HepG2 (cell line): ENCODE results near the gene RPA1. TPM values are rescaled to one million over a fixed set of nuclear protein-coding genes. Genes with fewer than 3 reads are reported as not detected.

ENCODE experiments used
- ATAC-seq: fragments of 200-7000 bp; cut with Tn5 transposase; 3 replicates; pipeline ENCODE4 v1.9.1; 2020; ENCODE audit warnings: mild to moderate bottlenecking, moderate library complexity
- BruUV-seq: library from RNA; stranded (reverse); fragments of 400-500 nt; replicated peaks from 2 replicates; lab custom pipeline; 2021; lab: Mats Ljungman, UMichigan
- CTCF ChIA-PET: fragments of 300-600 bp; formaldehyde crosslinking; extraction: SDS; loops from one replicate; lab custom pipeline; 2021; ENCODE audit warnings: low total read pairs, inconsistent platforms, low intra/inter-chr PET ratio; lab: Yijun Ruan, JAX
- POLR2A ChIA-PET: fragments of 350-600 bp; sonication (Branson Sonifier 250); formaldehyde crosslinking; loops from one replicate; lab custom pipeline; 2020; ENCODE audit warnings: antibody characterized with exemption, inconsistent platforms; lab: Yijun Ruan, JAX
- DNase-seq: peaks from one replicate; pipeline ENCODE4 v3.0.0-alpha.2; 2015; ENCODE audit warnings: low spot score
- FAIRE-seq: peaks from 3 replicates; lab custom pipeline; 2011; peaks lifted over from hg19 to GRCh38; lab: Jason Lieb, UNC
- H2AFZ ChIP-seq: one replicate; pipeline ENCODE4 v1.6.1; 2011; ENCODE audit warnings: low read length, inconsistent platforms
- H3K27ac ChIP-seq: fragments of 300-600 bp; 3 replicates; pipeline ENCODE4 v1.8.0; 2011; ENCODE audit warnings: mixed run types, mild to moderate bottlenecking, mixed read lengths, low read length, inconsistent platforms; ENCODE audit not compliant: insufficient read depth; ENCODE audit errors: extremely low read length
- H3K27me3 ChIP-seq, 2 experiments: fragments of 200-600 bp in 1 of 2; 2 replicates in 1 of 2; 3 replicates in 1 of 2; pipeline versions ENCODE4 v1.6.0 to v1.8.0; 2011; ENCODE audit warnings: low read length in 2 of 2, mild to moderate bottlenecking in 2 of 2, moderate library complexity in 2 of 2, inconsistent platforms in 1 of 2; ENCODE audit not compliant: insufficient read depth in 2 of 2, control insufficient read depth in 1 of 2
- H3K36me3 ChIP-seq, 2 experiments: fragments of 200-600 bp in 1 of 2; replicated peaks in 1 of 2; 2 replicates in 1 of 2; 3 replicates in 1 of 2; pipeline versions ENCODE4 v1.5.1 to v1.8.0; 2011; ENCODE audit warnings: low read length in 2 of 2, inconsistent platforms in 1 of 2; ENCODE audit not compliant: insufficient read depth in 2 of 2, control insufficient read depth in 1 of 2
- H3K4me1 ChIP-seq: 2 replicates; pipeline ENCODE4 v1.5.1; 2012; ENCODE audit warnings: low read length, inconsistent platforms; ENCODE audit not compliant: insufficient read depth
- H3K4me2 ChIP-seq: 2 replicates; pipeline ENCODE4 v1.6.0; 2011; ENCODE audit warnings: low read depth, low read length, inconsistent platforms
- H3K4me3 ChIP-seq, 3 experiments: fragments of 200-600 bp in 1 of 3; sonication (generic), shearing (Covaris generic) in 1 of 3; replicated peaks in 1 of 3; 2 replicates each; pipeline ENCODE4 v1.5.1; 2011 to 2016; ENCODE audit warnings: low read length in 3 of 3, inconsistent platforms in 2 of 3, low read depth in 2 of 3, mild to moderate bottlenecking in 2 of 3, control low read depth in 1 of 3, mixed read lengths in 1 of 3; ENCODE audit not compliant: insufficient read depth in 1 of 3
- H3K79me2 ChIP-seq: one replicate; pipeline ENCODE4 v1.6.1; 2011; ENCODE audit warnings: low read length, inconsistent platforms; ENCODE audit not compliant: insufficient read depth
- H3K9ac ChIP-seq: 2 replicates; pipeline ENCODE4 v1.6.0; 2011; ENCODE audit warnings: mild to moderate bottlenecking, low read depth, low read length, inconsistent platforms; ENCODE audit not compliant: insufficient read depth
- H3K9me3 ChIP-seq: 2 replicates; pipeline ENCODE4 v1.5.1; 2012; ENCODE audit warnings: mild to moderate bottlenecking, low read length
- H4K20me1 ChIP-seq: 2 replicates; pipeline ENCODE4 v1.6.0; 2011; ENCODE audit warnings: inconsistent platforms, mild to moderate bottlenecking, low read length, moderate library complexity; ENCODE audit not compliant: insufficient read depth
- CEBPB ChIP-seq: IDR thresholded peaks from 2 replicates; pipeline ENCODE4 v1.6.1; 2011; ENCODE audit warnings: low read depth, low read length, improper control_type of control experiment, borderline replicate concordance
- CEBPG ChIP-seq: IDR thresholded peaks from 2 replicates; pipeline ENCODE4 v1.6.1; 2016
- ELF1 ChIP-seq: sonication (generic); formaldehyde crosslinking; IDR thresholded peaks from 2 replicates; pipeline ENCODE4 v1.4.0; 2020; ENCODE audit warnings: missing genetic modification reagents
- HHEX ChIP-seq: IDR thresholded peaks from 2 replicates; pipeline ENCODE4 v1.6.1; 2016; ENCODE audit warnings: control low read depth
- HOMEZ ChIP-seq: IDR thresholded peaks from 2 replicates; pipeline ENCODE4 v1.6.1; 2016; ENCODE audit warnings: low read depth
- MAZ ChIP-seq, 2 experiments: sonication (generic) in 1 of 2; formaldehyde crosslinking in 1 of 2; IDR thresholded peaks; 2 replicates each; pipeline versions ENCODE4 v1.5.0 to v1.6.1; 2012 to 2020; ENCODE audit warnings: low read depth in 2 of 2, mild to moderate bottlenecking in 2 of 2, borderline replicate concordance in 1 of 2, improper control_type of control experiment in 1 of 2, low read length in 1 of 2, missing genetic modification reagents in 1 of 2, moderate library complexity in 1 of 2
- MTF1 ChIP-seq: sonication (generic); formaldehyde crosslinking; IDR thresholded peaks from 2 replicates; pipeline ENCODE4 v1.5.0; 2020; ENCODE audit warnings: missing genetic modification reagents
- PITX1 ChIP-seq: sonication (generic); formaldehyde crosslinking; IDR thresholded peaks from 2 replicates; pipeline ENCODE4 v1.5.1; 2020; ENCODE audit warnings: mild to moderate bottlenecking, missing genetic modification reagents
- PRPF4 ChIP-seq: fragments of 200-400 bp; formaldehyde crosslinking; IDR thresholded peaks from 2 replicates; pipeline ENCODE4 v1.6.1; 2016; ENCODE audit warnings: low read length, low read depth; ENCODE audit not compliant: poor library complexity, severe bottlenecking
- RNF219 ChIP-seq: sonication (generic); formaldehyde crosslinking; IDR thresholded peaks from 2 replicates; pipeline ENCODE4 v1.5.0; 2020; ENCODE audit warnings: mild to moderate bottlenecking, missing genetic modification reagents
- SOX5 ChIP-seq: IDR thresholded peaks from 2 replicates; pipeline ENCODE4 v1.6.1; 2016; ENCODE audit warnings: borderline replicate concordance
- THAP11 ChIP-seq: IDR thresholded peaks from 2 replicates; pipeline ENCODE4 v1.6.1; 2016; ENCODE audit warnings: missing biosample characterization, missing genetic modification reagents
- ZNF121 ChIP-seq: sonication (generic); formaldehyde crosslinking; IDR thresholded peaks from 2 replicates; pipeline ENCODE4 v1.5.0; 2020; ENCODE audit warnings: mild to moderate bottlenecking, missing genetic modification reagents
- ZNF138 ChIP-seq: sonication (generic); formaldehyde crosslinking; IDR thresholded peaks from 2 replicates; pipeline ENCODE4 v1.5.0; 2020; ENCODE audit warnings: mild to moderate bottlenecking, low read depth, missing genetic modification reagents
- ZNF382 ChIP-seq: sonication (generic); formaldehyde crosslinking; IDR thresholded peaks from 2 replicates; pipeline ENCODE4 v1.5.0; 2020; ENCODE audit warnings: missing genetic modification reagents, mild to moderate bottlenecking, borderline replicate concordance
- ZNF569 ChIP-seq: sonication (generic); formaldehyde crosslinking; IDR thresholded peaks from 2 replicates; pipeline ENCODE4 v1.5.0; 2020; ENCODE audit warnings: mild to moderate bottlenecking, missing genetic modification reagents, moderate library complexity, borderline replicate concordance
- ZNF589 ChIP-seq: sonication (generic); formaldehyde crosslinking; conservative IDR thresholded peaks from 2 replicates; pipeline ENCODE4 v1.8.0; 2022; ENCODE audit warnings: mild to moderate bottlenecking, moderate library complexity, missing genetic modification reagents
- ZNF609 ChIP-seq: sonication (generic); formaldehyde crosslinking; IDR thresholded peaks from 2 replicates; pipeline ENCODE4 v1.4.0; 2020; ENCODE audit warnings: mild to moderate bottlenecking, missing genetic modification reagents, borderline replicate concordance
- WGBS: methylation state at CpG from one replicate; pipeline ENCODE4 v1.1.6; 2017; ENCODE audit warnings: low lambda C conversion rate; 5-methylcytosine and 5-hydroxymethylcytosine counted together
- in situ Hi-C: cut with HindIII; loops from 2 replicates; pipeline ENCODE4 v1.10.0; 2017; ENCODE audit warnings: low pct_unique_long_range_greater_than_20kb; ENCODE audit not compliant: extremely low pct_ligation_motif_present
- intact Hi-C: fragments of 100-400 bp; cut with micrococcal nuclease; formaldehyde crosslinking; loops from one replicate; pipeline ENCODE4 v1.10.0; 2022; ENCODE audit not compliant: unreplicated experiment
- polyA plus RNA-seq, 8 experiments: library from polyadenylated mRNA; depleted of rRNA in 3 of 8; stranded (reverse) in 7 of 8; unstranded in 1 of 8; fragments of >200 nt; fragmentation: Illumina TruSeq in 4 of 8; extraction: Trizol in 4 of 8; gene quantifications; 2 replicates each; pipeline versions ENCODE4 v1.2.1 to v1.2.3, GENCODE V29; 2011 to 2016; ENCODE audit warnings: low read depth in 4 of 8, missing spikeins in 1 of 8, mixed read lengths in 1 of 8; ENCODE audit not compliant: insufficient read depth in 1 of 8
- total RNA-seq, 5 experiments: library from RNA; depleted of rRNA; stranded (reverse); fragments of >200 nt; fragmentation: Illumina TruSeq; extraction: Trizol; gene quantifications; 2 replicates each; pipeline ENCODE4 v1.2.3, GENCODE V29; 2016; ENCODE audit warnings: low read depth in 1 of 5

The RPA1 gene
- total and polyA plus RNA-seq, 2 of the 13 experiments (the other 11 are each of a cell fraction or from before 2014, with no cell fraction given), result 13.9 to 37.6 TPM

GRCh38 chr17:1853698-1854097, 23.9 kb downstream of the RPA1 start:
- Histone ChIP-seq H3K9me3 (no peaks in the 10 kb centered on the region), H2AFZ (no peak overlapping the region), H3K36me3 (peaks cover 3 to 36% of the 10 kb centered on the region in 2 experiments; a peak in 4 of 5 replicates), H4K20me1 (no peaks in the 10 kb centered on the region), H3K27ac (no peak overlapping the region), H3K27me3 (no peaks in the 10 kb centered on the region), H3K4me2 (no peak overlapping the region), H3K9ac (no peak overlapping the region), H3K4me3 (no peak overlapping the region), H3K79me2 (no peaks in the 10 kb centered on the region), H3K4me1 (peaks cover 17% of the 10 kb centered on the region)
- BruUV-seq, result no TSS peak
- FAIRE-seq, result no peak
- WGBS, result 39% methylated on average over 3 of the region's 3 CpGs
- no peak for DNase-seq
- POLR2A ChIA-PET, result no interaction called here
- in situ Hi-C loops, result no loop called here
- ATAC-seq, result peak; percentile 52; the same call in 1 of the 3 replicates
- intact Hi-C loops, result no loop called here
- CTCF ChIA-PET, result no interaction called here
- TF ChIP-seq ZNF138 (CRISPR knock-in tag) (no peak), THAP11 (CRISPR knock-in tag) (no peak), CEBPB (no peak), RNF219 (CRISPR knock-in tag) (no peak), PITX1 (CRISPR knock-in tag) (peak; percentile 79; the same call in 1 of the 2 replicates), ZNF609 (CRISPR knock-in tag) (peak; percentile 15; the same call in 1 of the 2 replicates), ELF1 (CRISPR knock-in tag) (no peak), ZNF121 (no peak), HOMEZ (no peak), PRPF4 (no peak), ZNF569 (no peak), ZNF382 (CRISPR knock-in tag) (no peak), HHEX (CRISPR knock-in tag) (0 out of 2 replicates have a peak, but pooled peaks have one; percentile 38), CEBPG (CRISPR knock-in tag) (no peak), MAZ (IDR thresholded peaks at IDR 0.05; ENCODE audit: borderline replicate concordance, low read depth, low read length) (no peak), MAZ (CRISPR knock-in tag; IDR thresholded peaks at IDR 0.05; ENCODE audit: low read depth) (no peak), ZNF589 (CRISPR knock-in tag) (no peak), SOX5 (CRISPR knock-in tag) (no peak), MTF1 (CRISPR knock-in tag) (no peak)
